ENCODE results near the gene NUDT19. TPM values are rescaled to one million over a fixed set of nuclear protein-coding genes. Genes with fewer than 3 reads are reported as not detected.
A peak's percentile ranks its signal among the peaks of the same experiment; 100 is the strongest.
"Not testable (repeated sequence)": the region's sequence is repeated elsewhere in the genome, so short reads cannot be mapped to it uniquely, and the experiment has no call there.

Gene NUDT19
- total RNA-seq, 4 donors from 2014 or later = 1.3 to 8.4 (median 5.9) TPM; not detected in 1

DNA sequence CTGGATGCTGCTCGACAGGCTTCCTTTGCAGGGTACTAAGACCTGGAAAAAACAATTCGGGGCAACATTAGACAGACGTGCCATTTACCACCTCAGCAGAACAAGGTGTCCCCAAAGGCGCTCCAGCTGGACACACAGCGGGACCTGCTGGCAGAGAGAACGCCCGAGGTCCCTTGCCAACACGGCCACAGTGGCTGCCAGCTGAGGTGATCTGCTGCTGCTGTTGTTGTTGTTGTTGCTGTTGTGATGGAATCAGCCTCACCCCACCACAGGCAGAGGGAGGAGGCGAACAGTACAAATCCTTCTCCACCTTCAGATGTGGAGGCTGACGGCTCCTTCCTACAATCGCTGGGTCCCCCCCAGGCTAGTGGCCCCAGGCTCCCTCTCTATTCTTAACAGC, 41.9 kb upstream of the NUDT19 start:
- Histone ChIP-seq H3K27me3 (no peaks in the 10 kb centered on the region), H3K4me3 (no peak overlapping the region), H3K36me3 (no peaks in the 10 kb centered on the region), H3K4me1 (no peaks in the 10 kb centered on the region), H3K9me3 (no peaks in the 10 kb centered on the region), H3K27ac (no peak overlapping the region)
- TF ChIP-seq, protein P1, sequence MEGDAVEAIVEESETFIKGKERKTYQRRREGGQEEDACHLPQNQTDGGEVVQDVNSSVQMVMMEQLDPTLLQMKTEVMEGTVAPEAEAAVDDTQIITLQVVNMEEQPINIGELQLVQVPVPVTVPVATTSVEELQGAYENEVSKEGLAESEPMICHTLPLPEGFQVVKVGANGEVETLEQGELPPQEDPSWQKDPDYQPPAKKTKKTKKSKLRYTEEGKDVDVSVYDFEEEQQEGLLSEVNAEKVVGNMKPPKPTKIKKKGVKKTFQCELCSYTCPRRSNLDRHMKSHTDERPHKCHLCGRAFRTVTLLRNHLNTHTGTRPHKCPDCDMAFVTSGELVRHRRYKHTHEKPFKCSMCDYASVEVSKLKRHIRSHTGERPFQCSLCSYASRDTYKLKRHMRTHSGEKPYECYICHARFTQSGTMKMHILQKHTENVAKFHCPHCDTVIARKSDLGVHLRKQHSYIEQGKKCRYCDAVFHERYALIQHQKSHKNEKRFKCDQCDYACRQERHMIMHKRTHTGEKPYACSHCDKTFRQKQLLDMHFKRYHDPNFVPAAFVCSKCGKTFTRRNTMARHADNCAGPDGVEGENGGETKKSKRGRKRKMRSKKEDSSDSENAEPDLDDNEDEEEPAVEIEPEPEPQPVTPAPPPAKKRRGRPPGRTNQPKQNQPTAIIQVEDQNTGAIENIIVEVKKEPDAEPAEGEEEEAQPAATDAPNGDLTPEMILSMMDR (IDR thresholded peaks at IDR 0.05) = no peak
- no peak for TF ChIP-seq POLR2A (IDR thresholded peaks at IDR 0.05)
- DNase-seq = no peak
- intact Hi-C loops (cut with DNase I; ENCODE audit: low total_unique reads) = no loop called here

DNA sequence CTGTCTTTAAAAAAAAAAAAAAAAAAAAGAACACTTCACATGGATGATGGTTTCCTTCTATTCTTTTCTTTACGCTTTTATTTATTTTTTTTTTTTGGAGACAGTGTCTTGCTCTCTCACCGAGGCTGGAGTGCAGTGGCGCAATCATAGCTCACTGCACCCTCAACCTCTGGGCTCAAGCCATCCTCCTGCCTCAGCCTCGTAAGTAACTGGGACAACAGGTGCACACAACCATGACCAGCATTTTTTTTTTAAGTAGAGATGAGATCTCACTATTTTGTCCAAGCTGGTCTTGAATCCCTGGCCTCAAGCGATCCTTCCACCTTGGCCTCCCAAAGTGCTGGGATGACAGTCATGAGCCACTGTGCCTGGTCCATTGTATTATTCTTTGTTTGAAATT, 41.0 kb upstream of the NUDT19 start:
- Histone ChIP-seq H3K4me3 (no peak overlapping the region), H3K27me3 (no peaks in the 10 kb centered on the region), H3K4me1 (no peaks in the 10 kb centered on the region), H3K27ac (no peak overlapping the region), H3K36me3 (no peaks in the 10 kb centered on the region), H3K9me3 (no peaks in the 10 kb centered on the region)
- no peak for DNase-seq
- no peak for TF ChIP-seq POLR2A (IDR thresholded peaks at IDR 0.05)
- TF ChIP-seq, protein P1 (IDR thresholded peaks at IDR 0.05) = no peak
- intact Hi-C loops (cut with DNase I; ENCODE audit: low total_unique reads) = no loop called here

DNA sequence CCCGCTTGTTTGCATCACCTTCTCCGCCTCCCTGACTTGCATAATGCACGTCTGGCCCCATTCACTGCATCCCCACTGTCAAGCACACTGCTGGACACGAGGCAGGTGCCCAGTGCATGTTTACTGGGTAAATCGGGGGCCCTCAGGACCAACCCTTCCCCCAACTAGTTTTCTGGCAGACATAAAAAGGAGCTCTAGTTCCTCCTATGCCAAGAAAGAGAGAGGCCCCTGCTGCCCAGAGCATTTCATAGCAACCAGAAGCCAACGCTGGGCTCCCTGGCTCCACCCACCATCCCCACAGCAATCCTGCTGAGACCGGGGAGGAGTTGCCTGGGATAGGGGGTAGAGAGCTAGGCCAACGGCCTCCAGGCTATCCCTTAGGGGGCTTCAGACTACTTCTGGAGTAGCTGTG, 39.9 kb upstream of the NUDT19 start:
- Histone ChIP-seq H3K9me3 (no peaks in the 10 kb centered on the region), H3K27ac (no peak overlapping the region), H3K4me3 (no peak overlapping the region), H3K4me1 (no peaks in the 10 kb centered on the region), H3K36me3 (no peaks in the 10 kb centered on the region), H3K27me3 (no peaks in the 10 kb centered on the region)
- TF ChIP-seq, protein P1 (IDR thresholded peaks at IDR 0.05) = no peak
- TF ChIP-seq POLR2A (IDR thresholded peaks at IDR 0.05) = no peak
- DNase-seq = no peak
- intact Hi-C loops (cut with DNase I; ENCODE audit: low total_unique reads) = no loop called here

DNA sequence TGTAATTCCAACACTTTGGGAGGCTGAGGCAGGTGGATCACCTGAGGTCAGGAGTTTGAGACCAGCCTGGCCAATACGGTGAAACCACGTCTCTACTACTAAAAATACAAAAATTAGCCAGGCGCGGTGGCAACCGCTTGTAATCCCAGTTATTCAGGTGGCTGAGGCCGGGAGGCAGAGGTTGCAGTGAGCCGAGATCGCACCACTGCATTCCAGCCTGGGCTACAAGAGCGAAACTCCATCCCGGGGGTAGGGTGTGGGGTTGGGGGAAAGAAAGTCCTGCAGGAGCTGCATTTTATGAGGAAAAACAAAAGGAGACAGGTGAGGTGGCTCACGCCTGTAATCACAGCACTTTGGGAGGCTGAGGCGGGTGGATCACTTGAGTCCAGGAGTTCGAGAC, 39.3 kb upstream of the NUDT19 start:
- H3K27ac ChIP-seq; H3K4me3 ChIP-seq; H3K4me1 ChIP-seq; DNase-seq; H3K9me3 ChIP-seq; intact Hi-C loops (cut with DNase I; ENCODE audit: low total_unique reads); H3K36me3 ChIP-seq; H3K27me3 ChIP-seq: not testable (repeated sequence)

DNA sequence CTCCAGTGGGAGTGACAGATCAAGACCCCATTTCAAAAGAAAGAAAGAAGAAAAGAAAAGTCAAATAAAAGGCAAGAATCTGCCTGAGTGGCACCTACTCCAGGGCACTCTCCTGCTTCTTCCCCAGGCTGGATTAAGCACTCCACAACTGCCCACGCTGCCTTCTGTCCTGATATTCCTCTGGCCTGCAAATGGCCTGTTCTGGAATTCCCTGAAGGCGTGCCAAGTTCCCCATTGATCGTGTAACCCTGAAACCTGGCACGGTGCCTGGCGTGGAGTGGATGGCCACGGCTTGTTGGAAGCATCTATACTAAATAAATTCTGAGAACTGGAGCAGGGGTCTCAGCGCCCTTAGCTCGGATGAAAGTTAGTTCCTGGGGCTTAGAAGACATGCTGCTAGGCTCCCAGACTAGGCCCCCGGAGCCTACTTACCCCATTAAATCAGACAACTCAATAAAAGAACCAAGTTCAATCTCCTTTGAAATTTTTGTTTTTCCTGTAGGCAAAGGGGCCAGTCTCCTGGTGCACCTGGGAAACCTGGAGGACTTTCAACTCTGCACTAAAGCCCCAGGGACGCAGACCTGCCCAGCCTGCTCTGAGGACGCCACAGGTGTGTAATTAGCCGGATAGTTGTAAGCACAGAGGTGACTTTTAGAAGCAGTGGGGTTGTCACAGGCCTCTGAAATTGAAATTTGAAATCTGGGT, 38.6 kb upstream of the NUDT19 start:
- no peaks in the 10 kb centered on the region for H3K27me3 ChIP-seq
- no peak overlapping the region for H3K27ac ChIP-seq
- H3K4me3 ChIP-seq = no peak overlapping the region
- no peaks in the 10 kb centered on the region for H3K4me1 ChIP-seq
- intact Hi-C loops (cut with DNase I; ENCODE audit: low total_unique reads) = no loop called here
- TF ChIP-seq, protein P1 (IDR thresholded peaks at IDR 0.05) = no peak
- no peak for TF ChIP-seq POLR2A (IDR thresholded peaks at IDR 0.05)
- DNase-seq = peak; percentile 32 to 44
- H3K9me3 ChIP-seq = no peaks in the 10 kb centered on the region
- no peaks in the 10 kb centered on the region for H3K36me3 ChIP-seq

DNA sequence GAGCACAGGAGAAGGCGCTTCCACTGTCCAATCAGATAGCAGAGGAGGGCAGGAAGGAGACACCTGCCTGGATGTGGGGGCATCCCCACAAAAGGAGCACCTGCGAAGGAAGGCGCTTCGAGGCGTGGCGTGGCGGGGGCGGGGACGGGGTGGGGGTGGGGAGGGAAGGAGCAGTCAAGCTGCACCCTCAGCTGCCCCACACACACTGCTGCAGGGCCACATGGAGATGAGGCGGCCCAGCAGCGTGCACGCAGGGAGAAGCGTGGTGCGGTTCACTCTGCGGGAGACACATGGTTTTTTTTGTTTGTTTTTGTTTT, 38.1 kb upstream of the NUDT19 start:
- intact Hi-C loops (cut with DNase I; ENCODE audit: low total_unique reads) = no loop called here
- H3K4me3 ChIP-seq = no peak overlapping the region
- H3K27ac ChIP-seq = no peak overlapping the region
- no peaks in the 10 kb centered on the region for H3K9me3 ChIP-seq
- no peak for DNase-seq
- no peaks in the 10 kb centered on the region for H3K27me3 ChIP-seq
- H3K4me1 ChIP-seq = no peaks in the 10 kb centered on the region
- no peak for TF ChIP-seq POLR2A (IDR thresholded peaks at IDR 0.05)
- TF ChIP-seq, protein P1 (IDR thresholded peaks at IDR 0.05) = no peak
- H3K36me3 ChIP-seq = no peaks in the 10 kb centered on the region

DNA sequence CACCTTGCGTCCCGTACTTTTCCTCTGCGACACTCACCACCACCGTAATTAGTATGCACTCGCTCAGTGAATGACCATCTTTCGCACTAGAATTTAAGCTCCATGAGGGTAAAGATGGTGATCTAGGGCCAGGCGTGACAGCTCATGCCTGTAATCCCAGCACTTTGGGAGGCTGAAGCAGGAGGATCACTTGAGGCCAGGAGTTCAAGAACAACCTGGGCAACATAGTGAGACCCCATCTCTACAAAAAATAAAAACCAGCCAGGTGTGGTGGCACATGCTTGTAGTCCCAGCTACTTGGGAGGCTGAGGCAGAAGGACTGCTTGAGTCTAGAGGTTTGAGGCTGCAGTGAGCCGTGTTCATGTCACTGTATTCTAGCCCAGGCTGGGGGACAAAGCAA, 35.2 kb upstream of the NUDT19 start:
- H3K27me3 ChIP-seq; DNase-seq; intact Hi-C loops (cut with DNase I; ENCODE audit: low total_unique reads); H3K36me3 ChIP-seq; H3K9me3 ChIP-seq; H3K27ac ChIP-seq; H3K4me3 ChIP-seq; H3K4me1 ChIP-seq: not testable (repeated sequence)
